Endothelial cell of umbilical vein (primary cell): Measurements from ENCODE around the gene PEX5. TPM values are rescaled to one million over a fixed set of nuclear protein-coding genes. Genes with fewer than 3 reads are reported as not detected.
A peak's percentile ranks its signal among the peaks of the same experiment; 100 is the strongest.

Experiments
- BruUV-seq: library from RNA; stranded (reverse); fragments of 400-500 nt; replicated peaks from 2 replicates; lab custom pipeline; 2021; lab: Mats Ljungman, UMichigan
- CTCF ChIA-PET: fragments of 300-600, 350-600 bp; sonication (Branson Sonifier 250); formaldehyde crosslinking; loops from one replicate; lab custom pipeline; 2021; ENCODE audit warnings: antibody characterized with exemption, inconsistent platforms; lab: Charles Lee
- POLR2A ChIA-PET: fragments of 300-600, 350-600 bp; sonication (Branson Sonifier 250); formaldehyde crosslinking; loops from one replicate; lab custom pipeline; 2021; ENCODE audit warnings: antibody characterized with exemption, inconsistent platforms; lab: Charles Lee
- DNase-seq: peaks from one replicate; pipeline ENCODE4 v3.0.0-alpha.2; 2011; ENCODE audit warnings: low read depth, low spot score
- FAIRE-seq: peaks from 2 replicates; lab custom pipeline; 2011; peaks lifted over from hg19 to GRCh38; lab: Jason Lieb, UNC
- H2AFZ ChIP-seq: 2 replicates; pipeline ENCODE4 v1.6.0; 2012; ENCODE audit warnings: low read depth, low read length, control low read depth, inconsistent platforms
- H3K27ac ChIP-seq: 2 replicates; pipeline ENCODE4 v1.5.1; 2011; ENCODE audit warnings: low read depth, mild to moderate bottlenecking, control low read depth, low read length, moderate library complexity; ENCODE audit not compliant: insufficient read depth
- H3K27me3 ChIP-seq, 2 experiments: 2 replicates each; pipeline versions ENCODE4 v1.6.0 to v1.6.1; 2011; ENCODE audit warnings: low read length in 2 of 2, mixed read lengths in 1 of 2; ENCODE audit not compliant: control insufficient read depth in 2 of 2, insufficient read depth in 2 of 2
- H3K36me3 ChIP-seq, 2 experiments: 2 replicates in 1 of 2; 3 replicates in 1 of 2; pipeline ENCODE4 v1.5.1; 2011; ENCODE audit warnings: low read length in 2 of 2, mild to moderate bottlenecking in 1 of 2, moderate library complexity in 1 of 2; ENCODE audit not compliant: control insufficient read depth in 2 of 2, insufficient read depth in 2 of 2; ENCODE audit errors: extremely low read depth in 1 of 2
- H3K4me1 ChIP-seq: 3 replicates; pipeline ENCODE4 v1.5.1; 2011; ENCODE audit warnings: mild to moderate bottlenecking, low read length; ENCODE audit not compliant: control insufficient read depth, insufficient read depth; ENCODE audit errors: extremely low read depth
- H3K4me2 ChIP-seq: 2 replicates; pipeline ENCODE4 v1.6.1; 2011; ENCODE audit warnings: low read length, control low read depth, mixed read lengths; ENCODE audit not compliant: insufficient read depth
- H3K4me3 ChIP-seq, 3 experiments: fragments of 200-600 bp in 1 of 3; sonication (generic), shearing (Covaris generic) in 1 of 3; replicated peaks in 1 of 3; 2 replicates each; pipeline ENCODE4 v1.5.1; 2011 to 2016; ENCODE audit warnings: control low read depth in 3 of 3, low read length in 3 of 3, mild to moderate bottlenecking in 2 of 3, inconsistent platforms in 1 of 3, low read depth in 1 of 3, moderate library complexity in 1 of 3; ENCODE audit not compliant: insufficient read depth in 1 of 3
- H3K79me2 ChIP-seq: 2 replicates; pipeline ENCODE4 v1.6.0; 2012; ENCODE audit warnings: low read length, inconsistent platforms; ENCODE audit not compliant: control insufficient read depth, insufficient read depth
- H3K9ac ChIP-seq: replicated peaks from 2 replicates; pipeline ENCODE3; 2011; ENCODE audit warnings: low read length, control low read depth; ENCODE audit not compliant: insufficient read depth; ENCODE audit errors: extremely low read depth
- H3K9me1 ChIP-seq: replicated peaks from 3 replicates; pipeline ENCODE4 v1.6.0; 2011; ENCODE audit warnings: mild to moderate bottlenecking, low read length; ENCODE audit not compliant: control insufficient read depth, insufficient read depth; ENCODE audit errors: extremely low read depth
- H3K9me3 ChIP-seq: replicated peaks from 2 replicates; pipeline ENCODE4 v1.5.1; 2012; ENCODE audit warnings: low read length, inconsistent platforms; ENCODE audit not compliant: control insufficient read depth, insufficient read depth
- H4K20me1 ChIP-seq: replicated peaks from 2 replicates; pipeline ENCODE3; 2011; ENCODE audit warnings: mild to moderate bottlenecking, low read length; ENCODE audit not compliant: control insufficient read depth, insufficient read depth; ENCODE audit errors: extremely low read depth
- CTCF ChIP-seq, 2 donors: IDR thresholded peaks; 1 replicate in 1 of 2; 2 replicates in 1 of 2; pipeline ENCODE4 v1.5.1; 2011; ENCODE audit warnings: low read length in 2 of 2, mild to moderate bottlenecking in 2 of 2, moderate library complexity in 2 of 2, control low read depth in 1 of 2, inconsistent platforms in 1 of 2, low read depth in 1 of 2; ENCODE audit not compliant: insufficient read depth in 1 of 2; ENCODE audit errors: extremely low read depth in 1 of 2
- EZH2 ChIP-seq: IDR thresholded peaks from 2 replicates; pipeline ENCODE4 v1.6.1; 2012; ENCODE audit warnings: borderline replicate concordance, low read depth, mild to moderate bottlenecking, moderate library complexity, low read length, inconsistent platforms; ENCODE audit not compliant: severe bottlenecking
- FOS ChIP-seq: IDR thresholded peaks from 2 replicates; pipeline ENCODE4 v1.6.1; 2011; ENCODE audit warnings: mild to moderate bottlenecking, low read length, moderate library complexity, borderline replicate concordance; ENCODE audit not compliant: insufficient read depth
- GATA2 ChIP-seq: IDR thresholded peaks from 2 replicates; pipeline ENCODE4 v1.7.0; 2011; ENCODE audit warnings: low read depth, mild to moderate bottlenecking, moderate library complexity, mixed read lengths, low read length; ENCODE audit not compliant: insufficient read length, insufficient read depth
- JUN ChIP-seq: IDR thresholded peaks from 2 replicates; pipeline ENCODE4 v1.6.1; 2011; ENCODE audit warnings: borderline replicate concordance, low read depth; ENCODE audit not compliant: insufficient read length, insufficient read depth
- MAX ChIP-seq: IDR thresholded peaks from 2 replicates; pipeline ENCODE4 v1.6.1; 2011; ENCODE audit not compliant: insufficient read depth, insufficient read length
- MYC ChIP-seq: IDR thresholded peaks from one replicate; pipeline ENCODE4 v1.6.1; 2011; ENCODE audit warnings: mild to moderate bottlenecking, low read depth, low read length
- POLR2A ChIP-seq: IDR thresholded peaks from 2 replicates; pipeline ENCODE4 v1.6.1; 2012; ENCODE audit warnings: low read depth, mild to moderate bottlenecking, control low read depth, low read length
- POLR2AphosphoS5 ChIP-seq: IDR thresholded peaks from 2 replicates; pipeline ENCODE4 v1.6.1; 2012; ENCODE audit warnings: low read depth, mild to moderate bottlenecking, control low read depth, low read length, moderate library complexity; ENCODE audit not compliant: insufficient read depth
- dilution Hi-C: fragments of 300-500 bp; cut with MboI; formaldehyde crosslinking; loops from one replicate; pipeline ENCODE4 v1.15.0; 2019; ENCODE audit warnings: low sequenced_read_pairs; ENCODE audit not compliant: extremely low pct_ligation_motif_present
- intact Hi-C: fragments of 100-400 bp; cut with micrococcal nuclease; formaldehyde crosslinking; loops from one replicate; pipeline ENCODE4 v1.10.0; 2022
- polyA plus RNA-seq, 4 experiments: library from polyadenylated mRNA; depleted of rRNA in 3 of 4; stranded (reverse) in 3 of 4; unstranded in 1 of 4; fragments of >200 nt; gene quantifications; 2 replicates each; pipeline versions ENCODE4 v1.2.1 to v1.2.3, GENCODE V29; 2011 to 2012; ENCODE audit warnings: missing spikeins in 1 of 4
- total RNA-seq: library from RNA; stranded (reverse); gene quantifications from 2 replicates; pipeline ENCODE4 v1.2.3, GENCODE V29; 2021

The PEX5 gene
- total and polyA plus RNA-seq, 2 donors (not counting 3 experiments of a cell fraction or from before 2014, with no cell fraction given), result 12.9 to 32.3 TPM

DNA sequence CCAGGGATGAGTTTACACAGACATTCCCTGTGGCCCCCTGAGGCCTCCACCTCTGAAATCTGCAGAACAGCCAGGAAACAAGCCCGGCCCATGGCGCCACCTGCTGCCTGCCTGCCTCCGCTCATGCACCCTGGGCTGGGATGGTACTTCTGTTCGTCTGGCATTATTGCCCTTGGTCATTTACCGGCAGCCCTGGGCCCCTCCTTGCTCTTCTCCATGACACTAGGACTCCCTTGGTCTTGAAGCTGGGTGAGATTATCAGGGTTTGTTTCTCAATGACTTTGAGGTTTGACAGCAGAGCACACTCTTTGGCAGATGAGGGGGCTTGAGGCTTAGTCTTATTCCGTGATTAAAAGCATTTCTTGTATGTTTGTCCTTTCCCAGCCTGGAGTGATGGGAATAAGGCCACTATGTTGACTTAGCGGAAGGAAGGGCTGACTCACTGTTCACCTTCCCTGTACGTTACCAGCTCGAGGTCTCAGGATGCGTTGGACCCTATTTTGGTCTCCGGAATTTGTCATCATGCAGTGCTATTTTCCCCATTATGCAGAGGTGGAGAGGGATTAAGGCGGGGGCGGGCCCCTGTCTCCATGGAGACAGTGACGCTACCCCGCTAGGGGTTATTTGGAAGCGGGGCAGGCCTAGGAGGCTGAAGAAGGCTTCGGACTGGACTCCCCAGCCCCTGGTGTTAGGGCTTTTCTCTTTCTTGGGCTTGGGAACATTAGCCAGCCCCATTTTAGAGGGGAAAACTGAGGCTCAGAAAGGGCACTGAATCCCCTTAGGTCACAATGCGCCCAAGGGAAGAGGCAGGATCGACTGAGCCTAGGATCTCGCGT, 706 bp upstream of the PEX5 start:
- DNase-seq (peak; percentile 95), FAIRE-seq (peak; percentile 99)
- peak overlapping the region; percentile 98 for H3K27ac ChIP-seq
- dilution Hi-C loops, result no loop called here
- no peaks in the 10 kb centered on the region for H3K9me3 ChIP-seq
- H3K36me3 ChIP-seq, result peaks cover 0 to 5% of the 10 kb centered on the region in 2 experiments
- TSS peak; percentile 82 for BruUV-seq
- peaks cover 22% of the 10 kb centered on the region for H3K4me1 ChIP-seq
- H3K27me3 ChIP-seq, result no peaks in the 10 kb centered on the region
- intact Hi-C loops, result loop anchor here (1.0 to 2.0 kb wide), 7 partner anchors 46 to 838 kb away; partner anchors contain the start of genes C12orf57, EMG1, LPCAT3 and PHB2
- no peaks in the 10 kb centered on the region for H3K79me2 ChIP-seq
- POLR2A ChIA-PET, result interaction anchor here (0.9 kb wide), 1 partner anchor 220 kb away, joined by 4 read pairs; no protein-coding TSS in a partner anchor
- no peaks in the 10 kb centered on the region for H4K20me1 ChIP-seq
- H3K9me1 ChIP-seq, result no peaks in the 10 kb centered on the region
- H2AFZ ChIP-seq, result peak overlapping the region; percentile 59
- TF ChIP-seq JUN (peak; percentile 96), POLR2AphosphoS5 (peak; percentile 89), POLR2A (no peak), MAX (no peak), GATA2 (no peak), CTCF (IDR thresholded peaks at IDR 0.05; ENCODE audit: extremely low read depth in 1 of 2, insufficient read depth in 1 of 2, low read depth in 1 of 2, low read length in 2 of 2) (peak; percentile 87 to 88), MYC (peak; percentile 43), FOS (peak; percentile 93), EZH2 (no peak)
- H3K4me2 ChIP-seq, result peak overlapping the region; percentile 85
- H3K9ac ChIP-seq, result peak overlapping the region; percentile 93
- CTCF ChIA-PET, result interaction anchor here (0.7 to 3.3 kb wide), 6 partner anchors 14 to 244 kb away, joined by 3 to 33 read pairs (median 6); no protein-coding TSS in a partner anchor
- H3K4me3 ChIP-seq, result peak overlapping the region in 2 of 3 experiments; percentile 64 to 69
